A172 (cell line): ENCODE results near the gene GOLIM4. TPM values are rescaled to one million over a fixed set of nuclear protein-coding genes. Genes with fewer than 3 reads are reported as not detected.
"Not testable (repeated sequence)": the region's sequence is repeated elsewhere in the genome, so short reads cannot be mapped to it uniquely, and the experiment has no call there.

Experiments
- DNase-seq: peaks from one replicate; pipeline ENCODE4 v3.0.0-alpha.2; 2015; ENCODE audit warnings: low spot score
- total RNA-seq: library from RNA; depleted of rRNA; stranded (reverse); fragments of >200 nt; shearing (Covaris generic); gene quantifications from 2 replicates; pipeline ENCODE4 v1.2.3, GENCODE V29; 2014

GOLIM4 gene
- total RNA-seq, 1 experiment from 2014 or later, result 63.9 TPM

DNA sequence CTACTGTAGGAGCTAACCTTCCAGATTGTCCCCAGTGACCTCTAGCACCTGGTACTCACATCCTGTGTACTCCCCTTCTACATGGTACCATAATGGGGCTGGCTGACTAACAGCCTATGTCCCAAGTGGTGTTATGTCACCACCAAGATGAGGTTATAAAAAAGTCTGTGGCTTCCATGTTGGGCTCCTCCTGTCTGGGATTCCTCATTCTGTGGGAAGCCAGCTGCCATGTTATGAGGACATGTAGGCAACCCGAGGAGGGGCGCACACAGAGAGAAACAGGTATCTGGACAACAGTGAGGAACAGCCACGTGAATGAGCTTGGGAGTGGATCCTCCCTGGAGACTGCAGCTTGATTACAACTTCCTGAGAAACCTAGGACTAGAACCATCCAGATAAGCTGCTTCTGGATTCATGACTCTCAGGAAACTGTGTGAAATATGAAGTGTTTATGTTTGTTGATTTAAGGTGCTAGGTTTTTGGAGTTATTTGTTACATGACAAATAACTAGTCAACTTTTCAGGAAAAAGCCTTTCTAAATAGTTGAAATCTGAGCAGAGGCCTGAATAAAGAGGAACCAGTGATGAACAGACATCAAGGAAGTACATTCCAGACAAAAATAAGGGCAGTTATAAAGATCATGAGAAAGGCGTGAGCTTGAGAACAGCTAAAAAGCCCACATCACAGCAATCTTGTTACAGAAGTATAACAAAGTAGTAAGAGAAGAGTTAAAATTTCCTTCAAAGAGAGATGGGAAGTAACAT is 21.7 kb downstream of the GOLIM4 start:
- DNase-seq, result peak; percentile 20

DNA sequence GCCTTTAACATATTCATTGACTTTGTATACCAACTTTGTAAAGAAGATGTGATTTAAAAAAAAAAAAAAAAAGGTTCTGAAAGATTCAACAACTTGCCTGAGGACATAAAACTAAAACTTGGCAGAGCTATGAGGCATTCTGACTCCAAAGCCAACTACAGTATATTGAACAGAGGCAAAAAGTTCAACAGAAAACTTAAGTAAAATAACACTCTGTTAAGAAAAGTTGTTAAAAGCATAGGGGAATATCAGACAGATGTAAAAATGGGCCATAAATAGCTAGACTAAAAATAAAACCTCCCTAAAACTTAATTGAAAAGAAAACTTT is 23.4 kb downstream of the GOLIM4 start:
- no peak for DNase-seq

DNA sequence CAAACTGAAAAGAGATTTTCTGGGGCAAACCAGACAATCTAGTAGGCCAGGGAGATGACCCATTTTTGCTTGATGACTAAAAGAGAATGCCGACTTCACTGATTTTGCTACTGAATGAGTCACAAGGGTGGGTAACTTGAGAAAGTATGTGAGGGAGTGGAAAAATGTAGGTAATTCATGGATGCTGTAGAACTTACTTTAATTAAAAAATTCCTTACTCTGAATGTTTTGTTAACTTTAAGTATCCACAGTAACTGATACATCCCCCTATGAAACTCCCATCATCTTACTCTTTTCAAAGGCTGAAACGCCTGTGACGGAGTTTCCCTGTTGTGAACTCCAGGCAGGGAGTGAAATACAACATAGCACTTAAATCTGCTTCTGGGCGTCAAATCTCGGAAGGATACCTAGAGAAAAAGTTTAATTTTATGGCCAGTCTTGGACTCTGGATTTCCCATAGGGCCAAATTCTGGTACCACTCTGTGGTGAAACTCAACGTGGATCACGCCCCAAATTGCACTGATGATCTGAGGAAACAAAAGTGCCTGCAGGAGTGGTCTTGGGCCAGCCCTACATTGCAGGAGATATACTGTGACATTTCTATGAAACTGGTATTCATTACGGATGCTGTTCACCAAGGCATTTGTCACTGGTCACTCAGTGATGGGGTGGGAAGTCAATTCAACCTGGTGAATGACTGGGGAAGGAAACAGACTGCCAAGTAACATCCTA is 24.0 kb downstream of the GOLIM4 start:
- peak; percentile 91 for DNase-seq

DNA sequence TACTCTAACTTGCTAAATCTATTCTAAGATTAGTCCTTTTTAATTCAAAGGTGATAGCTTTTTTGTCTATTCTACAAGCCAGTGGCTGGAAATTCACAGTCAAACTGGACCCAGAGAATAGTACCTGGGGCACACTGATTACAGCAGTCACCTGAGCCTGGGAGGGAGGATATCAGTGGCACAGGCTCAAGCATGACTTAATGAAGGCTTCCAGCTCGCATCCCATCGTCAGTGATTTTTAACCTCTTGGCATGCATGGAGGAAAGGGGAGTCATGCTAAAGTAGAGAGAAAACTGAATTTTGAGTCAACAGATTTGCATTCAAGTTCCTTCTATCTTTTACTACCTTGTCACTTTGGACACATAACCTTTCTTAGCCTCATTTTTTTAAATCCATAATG is 24.8 kb downstream of the GOLIM4 start:
- DNase-seq, result no peak

DNA sequence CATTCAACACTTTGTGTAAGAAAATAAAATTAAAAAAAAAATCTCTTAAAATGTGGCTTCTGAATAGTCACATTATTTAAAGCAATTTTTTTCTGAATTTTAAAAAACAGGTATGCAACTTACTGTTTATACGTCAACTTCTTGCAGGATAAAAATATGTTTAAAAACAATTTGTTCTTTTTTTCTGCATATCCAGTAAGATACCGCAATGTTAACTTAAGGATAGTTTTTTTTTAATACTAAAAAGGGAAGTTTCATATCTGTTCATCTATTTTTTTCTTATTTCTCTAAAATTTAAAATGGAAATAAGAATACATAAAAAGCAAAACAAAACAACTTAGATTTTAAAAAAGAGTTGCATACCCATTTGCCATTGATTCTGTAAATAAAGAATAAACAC is 27.4 kb downstream of the GOLIM4 start:
- no peak for DNase-seq

DNA sequence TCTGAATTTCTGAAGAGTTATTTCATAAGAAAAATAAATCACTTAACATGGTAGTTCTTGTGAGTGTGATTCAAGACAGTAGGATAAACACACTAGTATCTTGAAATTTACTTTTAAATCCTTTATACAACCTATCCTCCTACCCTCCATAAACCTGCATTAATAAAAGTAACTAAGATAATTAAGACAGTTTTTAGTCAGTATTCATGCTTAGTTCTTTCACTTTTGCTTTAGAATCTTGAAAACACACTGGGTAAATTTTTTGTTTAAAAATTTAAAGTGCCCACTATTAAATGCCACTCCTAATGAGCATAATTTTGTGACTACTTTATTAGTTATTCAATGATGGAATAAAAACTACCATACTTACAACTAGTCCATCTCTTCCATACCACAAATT is 28.8 kb downstream of the GOLIM4 start:
- no peak for DNase-seq

DNA sequence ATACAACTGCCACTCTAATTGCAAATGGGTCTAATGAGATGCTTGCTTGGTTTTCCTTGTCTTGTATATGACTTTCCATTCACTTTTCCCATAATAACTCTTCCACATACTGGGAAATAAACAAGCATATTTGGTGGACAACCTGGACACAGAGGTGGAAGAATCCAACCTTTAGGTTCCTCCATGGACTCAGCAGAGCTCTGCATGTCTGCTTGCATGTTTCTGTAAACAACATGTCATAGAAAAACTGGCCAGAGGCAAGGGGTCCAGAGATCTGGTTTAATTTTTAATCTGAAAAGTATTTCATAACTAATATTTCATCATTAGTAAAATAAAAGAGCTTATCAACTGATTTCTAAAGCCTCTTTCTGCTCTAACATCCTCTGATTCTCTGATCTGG is 30.2 kb downstream of the GOLIM4 start:
- DNase-seq, result no peak

DNA sequence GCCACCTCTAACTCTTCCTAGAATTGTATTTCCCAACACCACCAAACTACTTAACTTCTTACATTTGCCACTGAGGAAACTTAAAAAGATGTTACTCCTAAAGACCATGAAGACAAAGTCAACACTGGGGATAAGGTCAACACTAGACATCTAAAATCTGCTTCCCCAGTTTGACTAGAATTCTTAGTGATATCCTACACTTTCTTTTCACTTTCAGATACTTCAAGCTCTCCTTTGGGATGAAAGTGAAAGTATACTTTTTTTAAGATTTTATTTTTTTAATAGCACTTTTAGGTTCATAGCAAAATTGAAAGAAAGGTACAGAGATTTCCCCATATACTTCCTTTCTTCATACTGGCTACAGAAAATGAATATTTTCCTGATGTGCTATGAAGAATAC is 32.6 kb downstream of the GOLIM4 start:
- no peak for DNase-seq

DNA sequence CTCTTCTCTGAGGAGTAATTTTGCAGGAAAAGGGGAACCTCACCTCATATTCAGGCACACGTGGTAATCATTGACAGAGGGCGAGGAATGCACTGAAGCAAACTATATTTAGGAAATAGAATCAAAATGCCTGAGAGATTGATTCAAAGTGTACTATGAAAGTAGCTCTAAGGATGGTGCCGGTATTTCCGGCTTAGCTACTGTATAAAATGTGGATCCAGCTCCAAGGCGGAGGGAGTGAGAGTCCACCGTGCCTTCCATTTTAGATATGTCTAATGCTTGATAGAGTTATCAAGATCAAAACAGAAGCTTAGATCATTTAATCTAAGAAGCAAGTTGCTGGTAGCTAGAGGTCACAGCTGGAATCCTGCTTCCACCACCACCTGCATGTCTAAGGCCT is 33.0 kb downstream of the GOLIM4 start:
- DNase-seq, result no peak

DNA sequence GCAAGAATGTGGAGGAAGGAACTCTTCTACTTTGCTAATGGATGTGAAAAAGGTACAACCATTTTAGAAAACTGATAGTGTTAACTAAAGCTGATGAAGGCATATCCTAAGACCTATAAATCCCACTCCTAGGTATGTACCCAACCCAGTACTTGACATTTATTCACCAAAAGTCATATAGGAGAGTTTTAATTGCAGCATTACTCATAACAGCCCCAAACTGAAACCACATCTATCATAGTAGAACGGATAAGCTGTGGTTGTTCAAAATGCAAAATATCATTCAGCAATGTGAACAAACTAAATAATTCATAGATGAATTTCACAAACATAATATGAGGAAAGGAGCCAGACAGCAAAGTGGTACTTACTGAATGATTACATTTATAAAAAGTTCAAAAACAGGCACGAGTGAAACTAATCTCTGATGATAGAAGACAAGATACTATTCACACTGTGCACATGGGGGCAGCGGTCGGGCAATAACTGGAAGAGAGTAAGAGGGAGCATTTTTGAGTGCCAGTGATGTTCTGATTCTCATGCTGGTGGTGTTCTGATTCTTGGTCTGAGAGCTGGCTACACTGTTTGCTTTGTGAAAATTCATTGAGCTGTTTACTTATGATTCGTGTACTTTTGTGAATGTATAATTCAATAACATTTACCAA is 34.3 kb downstream of the GOLIM4 start:
- peak; percentile 30 for DNase-seq

DNA sequence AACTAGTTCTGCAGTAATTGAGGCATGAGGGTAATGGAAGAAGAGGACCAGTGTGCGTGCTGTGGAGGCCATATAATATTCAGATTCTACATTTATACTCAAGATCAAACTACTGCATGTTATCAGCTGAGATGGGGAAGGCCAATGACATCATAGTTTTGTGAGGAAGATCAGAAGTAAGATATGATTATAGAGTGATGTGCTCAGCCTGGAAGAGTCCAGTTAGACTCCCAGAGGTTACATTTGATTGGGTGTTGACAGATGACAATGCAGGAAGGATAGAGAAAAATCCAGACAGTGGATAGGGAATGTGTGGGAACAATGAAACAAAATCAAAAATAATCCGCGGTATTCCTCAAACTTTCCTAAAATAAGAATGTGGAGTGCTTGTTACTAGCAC is 35.4 kb downstream of the GOLIM4 start:
- no peak for DNase-seq

DNA sequence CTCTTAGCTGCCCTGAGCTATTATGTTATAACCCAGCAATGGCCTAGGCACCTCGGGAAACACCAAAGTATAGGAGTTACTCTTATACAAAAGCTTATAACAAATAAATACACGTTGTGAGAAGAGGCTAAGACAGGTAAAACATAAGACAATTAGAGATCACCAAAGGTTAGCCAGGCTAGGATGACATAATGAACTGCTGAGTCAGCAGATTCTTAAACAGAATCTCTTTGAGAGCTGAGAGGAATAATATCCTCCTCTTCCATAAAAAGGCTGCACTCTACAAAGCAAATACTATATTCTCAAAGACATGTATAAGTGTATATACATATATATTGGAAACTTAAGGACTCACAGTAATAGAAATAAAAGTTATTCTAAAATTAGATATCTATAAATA is 37.2 kb downstream of the GOLIM4 start:
- DNase-seq, result no peak

DNA sequence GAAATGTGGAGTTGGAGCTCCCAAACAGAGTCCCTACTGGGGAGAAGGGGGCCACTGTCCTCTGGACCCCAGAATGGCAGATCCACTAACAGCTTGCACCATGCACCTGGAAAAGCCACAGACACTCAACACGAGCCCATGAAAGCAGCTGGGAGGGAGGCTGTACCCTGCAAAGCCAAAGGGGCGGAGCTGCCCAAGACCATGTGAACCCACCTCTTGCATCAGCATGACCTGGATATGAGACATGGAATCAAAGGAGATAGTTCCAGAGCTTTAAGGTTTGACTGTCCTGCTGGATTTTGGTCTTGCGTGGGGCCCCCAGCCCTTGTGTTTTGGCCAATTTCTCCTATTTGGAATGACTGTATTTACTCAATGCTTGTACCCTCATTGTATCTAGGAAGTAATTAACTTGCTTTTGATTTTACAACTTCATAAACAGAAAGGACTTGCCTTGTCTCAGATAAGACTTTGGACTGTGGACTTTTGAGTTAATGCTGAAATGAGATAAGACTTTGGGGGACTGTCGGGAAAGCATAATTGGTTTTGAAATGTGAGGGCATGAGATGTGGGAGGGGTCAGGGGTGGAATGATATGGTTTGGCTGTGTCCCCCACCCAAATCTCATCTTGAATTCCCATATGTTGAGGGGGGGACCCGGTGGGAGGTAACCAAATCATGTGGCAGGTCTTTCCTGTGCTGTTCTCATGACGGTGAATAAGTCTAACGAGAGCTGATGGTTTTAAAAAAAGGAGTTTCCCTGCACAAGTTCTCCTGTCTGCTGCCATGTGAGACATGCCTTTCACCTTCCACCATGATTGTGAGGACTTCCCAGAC is 39.1 kb downstream of the GOLIM4 start:
- not testable (repeated sequence) for DNase-seq

DNA sequence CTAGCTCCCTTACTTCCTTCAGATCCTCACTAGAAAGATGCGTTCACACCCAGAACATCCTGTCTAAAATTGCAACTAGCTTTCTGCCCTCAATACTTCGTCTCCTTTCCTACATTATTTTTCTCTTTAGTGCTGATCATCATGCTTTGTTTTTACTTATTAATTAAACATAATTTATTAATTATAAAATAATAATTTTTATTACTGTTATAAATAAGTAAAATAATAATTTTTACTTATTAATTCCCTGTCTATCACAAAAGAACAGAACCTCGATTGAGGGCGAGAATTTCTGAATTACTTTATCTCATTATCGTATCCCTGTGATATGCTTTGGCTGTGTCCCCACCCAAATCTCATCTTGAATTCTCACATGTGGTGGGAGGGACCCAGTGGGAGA is 41.3 kb downstream of the GOLIM4 start:
- DNase-seq, result no peak

DNA sequence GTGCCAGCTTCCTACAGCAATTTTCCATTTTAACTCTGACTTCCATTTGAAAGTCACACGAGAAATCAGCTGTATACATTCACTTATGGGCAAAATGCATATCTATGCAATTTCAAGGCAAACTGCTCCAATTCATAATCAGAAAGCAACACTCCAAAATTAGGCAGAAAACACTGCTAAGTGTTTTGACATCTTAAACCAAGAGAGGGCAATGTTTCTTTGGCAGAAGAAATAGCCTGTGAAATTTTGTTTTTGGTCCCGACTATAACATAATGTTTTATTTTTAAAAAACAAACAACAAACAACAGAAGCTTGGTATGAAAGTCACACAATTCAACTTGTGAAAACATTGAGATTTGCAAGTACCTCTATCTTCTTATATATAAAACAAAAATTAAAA is 42.6 kb downstream of the GOLIM4 start:
- no peak for DNase-seq

DNA sequence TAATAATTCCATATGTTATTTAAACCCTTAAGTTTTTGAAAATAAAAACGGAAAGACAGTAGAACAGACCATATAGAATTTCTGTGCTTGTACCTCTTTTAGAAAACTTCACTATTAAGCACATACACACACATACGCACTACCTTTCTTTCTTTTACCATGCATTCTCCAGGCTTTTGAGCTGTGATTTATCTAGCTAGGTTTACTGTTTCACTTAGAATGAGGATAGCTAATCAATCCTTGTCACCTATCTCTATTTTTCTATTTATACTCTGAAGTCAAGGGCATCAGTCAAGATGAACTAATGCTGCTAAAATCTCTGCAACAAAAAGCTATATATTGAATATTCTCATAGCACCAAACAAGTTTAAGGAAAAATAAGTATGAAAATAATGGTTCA is 43.2 kb downstream of the GOLIM4 start:
- DNase-seq, result no peak

DNA sequence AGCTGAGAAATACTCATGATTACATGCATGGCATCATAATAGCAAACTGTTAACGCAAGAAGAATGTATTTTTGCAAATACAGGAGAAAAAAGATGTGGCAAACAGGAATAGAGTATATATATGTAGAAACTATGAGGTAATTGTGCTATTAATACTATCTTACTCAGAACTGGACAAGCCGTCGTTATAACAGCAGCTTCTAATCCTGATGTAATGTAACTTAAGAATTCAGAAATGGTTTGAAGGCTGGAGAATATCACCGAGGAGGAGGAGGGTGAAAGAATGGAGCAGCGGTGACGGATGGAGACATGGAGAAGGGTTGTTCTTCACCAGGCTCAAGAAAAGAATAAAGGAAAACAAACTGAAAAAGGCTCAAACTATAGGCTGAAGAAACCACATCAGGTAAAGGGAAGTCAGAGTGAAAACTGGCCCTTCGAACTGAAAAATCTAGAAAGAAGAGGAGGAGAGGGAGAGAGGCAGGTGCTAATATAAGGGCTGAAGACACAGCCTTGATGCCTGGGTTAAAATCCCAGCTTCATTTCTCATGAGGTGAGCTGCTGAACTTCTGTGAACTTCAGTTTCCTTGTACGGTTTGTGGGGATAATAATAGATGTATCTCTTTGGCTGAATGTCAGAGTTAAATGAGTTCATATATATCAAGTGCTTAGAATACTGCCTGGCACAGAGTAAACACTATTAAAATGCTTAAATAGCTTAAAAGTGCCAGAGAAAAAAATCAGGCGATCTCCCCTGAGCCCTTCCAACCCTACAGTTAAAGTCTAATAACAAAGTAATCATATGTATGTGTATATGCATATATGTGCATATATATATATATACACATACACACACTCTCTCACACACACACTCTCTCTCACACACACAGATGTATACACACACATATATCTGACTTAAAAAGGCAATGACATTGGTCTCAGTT is 43.9 kb downstream of the GOLIM4 start:
- no peak for DNase-seq

DNA sequence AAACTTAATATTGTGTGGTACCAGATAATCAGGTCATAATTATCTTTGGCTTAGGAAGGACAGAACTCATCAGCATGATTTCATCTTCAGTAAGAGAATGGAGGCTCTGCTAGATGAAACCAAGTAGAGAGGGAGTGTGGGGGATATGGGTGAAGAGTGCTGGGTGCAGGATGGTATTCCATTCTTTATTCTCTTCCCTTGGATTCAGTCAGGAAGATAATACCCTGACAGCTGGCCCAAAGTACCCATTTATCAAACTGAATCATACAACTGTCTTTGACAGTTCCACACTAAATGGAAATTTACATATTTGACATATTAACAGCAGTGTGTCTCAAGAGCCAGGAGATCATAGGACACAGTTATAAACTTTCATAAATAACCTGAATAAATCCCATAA is 44.7 kb downstream of the GOLIM4 start:
- DNase-seq, result no peak

DNA sequence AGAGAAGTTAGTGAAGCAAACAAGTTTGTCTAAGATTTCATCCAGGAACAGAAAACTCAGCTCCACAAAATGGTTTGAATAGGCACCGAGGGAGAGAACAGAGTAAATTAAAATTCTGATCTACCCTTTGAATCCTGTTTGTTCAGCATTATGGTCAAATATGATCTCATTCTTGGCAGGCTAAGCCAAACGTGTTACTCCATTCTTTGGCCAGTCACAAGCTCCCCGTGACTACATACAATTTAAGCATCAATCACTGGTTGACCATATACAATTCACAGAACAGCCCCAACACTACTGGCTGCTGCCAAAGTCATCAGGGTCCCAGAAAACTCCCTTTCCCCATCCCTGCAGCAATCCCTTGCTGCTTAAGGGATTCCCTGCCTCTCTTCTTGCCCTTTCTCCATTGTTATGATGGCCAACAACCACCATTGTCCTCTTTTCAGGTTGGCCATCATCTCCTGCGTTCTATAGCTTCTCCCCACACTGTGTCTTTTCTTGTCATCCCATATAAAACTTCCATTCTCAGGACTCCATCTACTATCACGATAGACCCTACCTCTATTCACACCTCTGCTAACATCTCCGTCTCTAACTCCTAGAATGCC is 46.3 kb downstream of the GOLIM4 start:
- DNase-seq, result no peak
